Fibroblast of lung (primary cell): ENCODE measurements around the gene ACTA1.

Experiments used
- CTCF ChIP-seq, 2 donors: IDR thresholded peaks in 1 of 2; conservative IDR thresholded peaks in 1 of 2; 1 replicate in 1 of 2; 2 replicates in 1 of 2; pipeline ENCODE4 v1.5.1; 2011 to 2012; ENCODE audit warnings: low read length in 2 of 2, control low read depth in 1 of 2, inconsistent platforms in 1 of 2, low read depth in 1 of 2, mild to moderate bottlenecking in 1 of 2
- EZH2 ChIP-seq: IDR thresholded peaks from 2 replicates; pipeline ENCODE4 v1.5.1; 2012; ENCODE audit warnings: low read length, control low read depth, mild to moderate bottlenecking; ENCODE audit errors: missing control alignments

DNA sequence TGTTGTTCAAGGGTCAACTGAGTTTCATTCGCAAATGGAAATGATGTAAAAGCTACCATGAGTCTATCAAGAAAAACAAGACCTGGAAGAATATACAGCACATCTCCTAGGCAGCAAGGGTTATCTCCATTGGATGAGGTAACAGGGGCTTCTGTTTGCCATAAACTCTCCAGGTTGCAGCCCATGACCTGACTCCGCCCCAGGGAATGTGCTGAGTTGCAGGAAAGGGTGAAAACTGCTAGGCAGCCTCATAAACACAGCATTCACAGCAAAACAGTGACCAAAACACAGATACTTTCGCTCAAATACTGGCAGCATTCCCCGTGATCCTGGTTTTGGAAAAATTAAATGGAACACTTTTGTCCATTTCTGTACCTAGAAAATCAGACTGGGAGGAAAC is 20.2 kb upstream of the ACTA1 start:
- TF ChIP-seq CTCF (conservative IDR thresholded peaks at IDR 0.05 in 1 of 2, IDR thresholded peaks at IDR 0.05 in 1 of 2; ENCODE audit: low read depth in 1 of 2, low read length in 2 of 2) = no peak
- no peak for TF ChIP-seq EZH2
